Peyer's patch (tissue), 4 donors: Measurements from ENCODE around the gene FAM241A. TPM values are rescaled to one million over a fixed set of nuclear protein-coding genes. Genes with fewer than 3 reads are reported as not detected.

Experiments used
- DNase-seq, 3 donors: peaks; one replicate each; pipeline ENCODE4 v3.0.0-alpha.2; 2017 to 2019
- H3K27ac ChIP-seq, 4 donors: fragments of 200-600 bp; sonication (generic); one replicate each; pipeline ENCODE4 v1.5.1; 2016 to 2019
- H3K27me3 ChIP-seq, 2 donors: fragments of 200-600 bp; sonication (generic); one replicate each; pipeline ENCODE4 v1.5.1; 2019
- H3K36me3 ChIP-seq, 3 donors: fragments of 200-600 bp; sonication (generic); one replicate each; pipeline ENCODE4 v1.5.1; 2016 to 2019
- H3K4me1 ChIP-seq, 4 donors: fragments of 200-600 bp; sonication (generic); one replicate each; pipeline ENCODE4 v1.5.1; 2016 to 2019
- H3K4me3 ChIP-seq, 4 donors: fragments of 200-600 bp; sonication (generic); 1 replicate in 3 of 4; 2 replicates in 1 of 4; pipeline ENCODE4 v1.5.1; 2016 to 2019; ENCODE audit warnings: mild to moderate bottlenecking in 1 of 4
- H3K9me3 ChIP-seq, 4 donors: fragments of 200-600 bp; sonication (generic); one replicate each; pipeline ENCODE4 v1.5.1; 2016 to 2019; ENCODE audit warnings: mild to moderate bottlenecking in 1 of 4
- POLR2A ChIP-seq, 2 donors: fragments of 450-650 bp; IDR thresholded peaks; one replicate each; pipeline ENCODE4 v1.5.1; 2017; ENCODE audit warnings: antibody characterized with exemption in 2 of 2, mild to moderate bottlenecking in 2 of 2, moderate library complexity in 2 of 2
- total RNA-seq, 4 donors: library from RNA; depleted of rRNA; stranded (reverse); fragments of >200 nt; gene quantifications; one replicate each; pipeline ENCODE4 v1.1.0, GENCODE V29; 2016
- TF ChIP-seq, protein P1 (sequence below), 6 experiments: fragments of 450-650 bp in 4 of 6; fragments of 200-600 bp in 2 of 6; sonication (generic) in 1 of 6; IDR thresholded peaks; one replicate each; pipeline ENCODE4 v1.5.1; 2017 to 2019; ENCODE audit warnings: antibody characterized with exemption in 6 of 6, mild to moderate bottlenecking in 3 of 6, moderate library complexity in 1 of 6

FAM241A gene
- total RNA-seq: 1 to 10 TPM in 2 of 4 donors, under 1 TPM in 2; 0.47 to 2.5 (median 1.2) TPM

DNA sequence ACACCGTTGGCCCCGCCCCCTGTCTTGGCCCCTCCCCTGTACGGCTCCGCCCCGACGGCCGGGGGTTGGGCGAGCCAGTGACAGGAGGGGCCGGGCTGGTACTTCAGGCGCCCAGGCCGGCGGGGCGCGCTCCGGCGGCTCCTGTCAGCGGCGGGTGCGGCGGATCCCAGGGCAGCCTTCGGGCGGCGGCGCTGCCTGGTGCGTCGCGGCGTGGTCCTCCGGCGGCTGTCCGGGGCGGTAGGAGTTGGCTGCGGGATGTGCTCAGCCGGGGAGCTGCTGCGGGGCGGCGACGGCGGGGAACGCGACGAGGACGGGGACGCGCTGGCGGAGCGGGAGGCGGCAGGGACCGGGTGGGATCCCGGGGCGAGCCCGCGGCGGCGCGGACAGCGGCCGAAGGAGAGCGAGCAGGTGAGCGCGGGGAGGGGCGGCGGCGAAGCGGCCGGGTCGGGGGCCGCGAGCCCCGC lies at the start of gene FAM241A:
Gene FAM241A, plus strand, starts transcription at position 129 of the 464 bp plus-strand sequence. Its CDS starts 127 bp downstream, at position 256.
- no peaks in the 10 kb centered on the region for H3K9me3 ChIP-seq
- H3K27ac ChIP-seq: peak within 1 kb of the TSS; percentile 78 to 91 (median 86)
- peak; percentile 89 to 93 (median 90) for DNase-seq
- H3K4me1 ChIP-seq: peaks cover 0 to 6% (median 2%) of the 10 kb centered on the region in 4 donors
- H3K36me3 ChIP-seq: no peaks in the 10 kb centered on the region
- H3K27me3 ChIP-seq: no peaks in the 10 kb centered on the region
- H3K4me3 ChIP-seq: peak within 1 kb of the TSS; percentile 83 to 97 (median 90)
- TF ChIP-seq, protein P1, sequence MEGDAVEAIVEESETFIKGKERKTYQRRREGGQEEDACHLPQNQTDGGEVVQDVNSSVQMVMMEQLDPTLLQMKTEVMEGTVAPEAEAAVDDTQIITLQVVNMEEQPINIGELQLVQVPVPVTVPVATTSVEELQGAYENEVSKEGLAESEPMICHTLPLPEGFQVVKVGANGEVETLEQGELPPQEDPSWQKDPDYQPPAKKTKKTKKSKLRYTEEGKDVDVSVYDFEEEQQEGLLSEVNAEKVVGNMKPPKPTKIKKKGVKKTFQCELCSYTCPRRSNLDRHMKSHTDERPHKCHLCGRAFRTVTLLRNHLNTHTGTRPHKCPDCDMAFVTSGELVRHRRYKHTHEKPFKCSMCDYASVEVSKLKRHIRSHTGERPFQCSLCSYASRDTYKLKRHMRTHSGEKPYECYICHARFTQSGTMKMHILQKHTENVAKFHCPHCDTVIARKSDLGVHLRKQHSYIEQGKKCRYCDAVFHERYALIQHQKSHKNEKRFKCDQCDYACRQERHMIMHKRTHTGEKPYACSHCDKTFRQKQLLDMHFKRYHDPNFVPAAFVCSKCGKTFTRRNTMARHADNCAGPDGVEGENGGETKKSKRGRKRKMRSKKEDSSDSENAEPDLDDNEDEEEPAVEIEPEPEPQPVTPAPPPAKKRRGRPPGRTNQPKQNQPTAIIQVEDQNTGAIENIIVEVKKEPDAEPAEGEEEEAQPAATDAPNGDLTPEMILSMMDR (IDR thresholded peaks at IDR 0.05): no peak
- peak; percentile 55 to 65 for TF ChIP-seq POLR2A (IDR thresholded peaks at IDR 0.05)

DNA sequence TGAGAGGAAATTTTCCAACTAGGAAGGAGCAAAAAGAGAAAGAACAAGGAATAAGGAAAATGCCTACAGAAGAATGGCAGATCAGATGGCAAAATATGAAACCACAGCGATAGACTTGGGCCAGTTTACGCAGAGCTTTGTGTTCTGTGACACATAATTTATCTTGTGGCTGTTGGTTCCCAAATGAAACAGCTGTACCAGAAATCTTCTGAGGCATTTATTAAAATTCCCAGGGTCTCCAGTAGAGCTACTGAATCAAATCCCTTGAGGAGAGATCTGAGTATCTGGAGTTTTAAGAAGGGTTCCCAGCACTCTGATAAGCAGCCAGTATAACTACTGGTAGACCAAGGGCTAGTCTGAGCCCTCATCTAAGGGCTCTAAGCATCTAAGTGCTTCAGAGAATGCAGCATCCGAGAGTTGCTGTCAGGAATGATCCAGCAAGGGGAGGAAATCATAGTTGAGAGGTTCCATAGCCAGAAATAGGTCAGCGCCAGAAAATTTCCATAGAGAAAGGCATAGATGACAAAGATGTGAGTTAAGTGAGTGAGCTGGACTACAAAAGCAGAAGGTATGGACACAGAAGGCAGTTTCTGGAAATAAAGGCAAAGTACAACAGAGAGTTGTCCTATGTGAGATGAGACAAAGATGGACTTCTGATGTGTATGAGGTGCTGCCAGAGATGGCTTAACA lies 46.3 kb upstream of the FAM241A start:
- H3K27ac ChIP-seq: no peak overlapping the region
- no peaks in the 10 kb centered on the region for H3K9me3 ChIP-seq
- no peak overlapping the region for H3K4me3 ChIP-seq
- H3K4me1 ChIP-seq: no peaks in the 10 kb centered on the region
- no peaks in the 10 kb centered on the region for H3K36me3 ChIP-seq
- DNase-seq: no peak
- H3K27me3 ChIP-seq: no peaks in the 10 kb centered on the region
- TF ChIP-seq POLR2A (IDR thresholded peaks at IDR 0.05): no peak
- TF ChIP-seq, protein P1 (IDR thresholded peaks at IDR 0.05): no peak

DNA sequence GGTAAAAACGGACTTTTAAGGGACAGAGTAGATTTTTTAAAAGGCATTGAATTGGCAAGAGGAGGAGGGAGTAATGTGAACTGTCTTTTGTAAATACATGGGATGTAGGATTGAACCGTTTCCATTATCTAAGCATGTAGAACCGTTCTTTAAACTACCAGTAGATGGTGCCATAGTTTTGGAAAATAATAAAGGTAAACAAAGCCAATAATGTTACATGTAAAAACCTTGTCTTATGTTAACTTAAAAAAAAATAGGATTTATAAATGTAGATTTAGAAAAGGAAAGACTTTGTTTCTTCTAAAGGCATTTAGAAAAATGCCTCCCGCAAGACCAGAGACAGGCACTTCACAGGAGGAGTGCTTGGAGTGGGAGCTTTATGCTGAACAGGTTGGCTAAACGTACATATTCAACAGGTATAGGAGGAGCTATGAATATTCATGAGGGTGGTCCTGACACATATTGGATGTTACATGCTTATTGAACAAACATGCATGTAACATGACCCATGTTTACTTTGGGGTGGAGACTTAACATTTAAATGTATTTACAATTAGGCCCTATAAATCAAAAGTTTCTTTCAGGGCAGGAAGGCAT lies 45.5 kb upstream of the FAM241A start:
- Histone ChIP-seq H3K4me1 (no peaks in the 10 kb centered on the region), H3K27me3 (no peaks in the 10 kb centered on the region), H3K4me3 (no peak overlapping the region), H3K9me3 (no peaks in the 10 kb centered on the region), H3K27ac (no peak overlapping the region), H3K36me3 (no peaks in the 10 kb centered on the region)
- DNase-seq: no peak
- no peak for TF ChIP-seq POLR2A (IDR thresholded peaks at IDR 0.05)
- TF ChIP-seq, protein P1 (IDR thresholded peaks at IDR 0.05): peak in 5 of 6 experiments; percentile 45 to 81 (median 74)

DNA sequence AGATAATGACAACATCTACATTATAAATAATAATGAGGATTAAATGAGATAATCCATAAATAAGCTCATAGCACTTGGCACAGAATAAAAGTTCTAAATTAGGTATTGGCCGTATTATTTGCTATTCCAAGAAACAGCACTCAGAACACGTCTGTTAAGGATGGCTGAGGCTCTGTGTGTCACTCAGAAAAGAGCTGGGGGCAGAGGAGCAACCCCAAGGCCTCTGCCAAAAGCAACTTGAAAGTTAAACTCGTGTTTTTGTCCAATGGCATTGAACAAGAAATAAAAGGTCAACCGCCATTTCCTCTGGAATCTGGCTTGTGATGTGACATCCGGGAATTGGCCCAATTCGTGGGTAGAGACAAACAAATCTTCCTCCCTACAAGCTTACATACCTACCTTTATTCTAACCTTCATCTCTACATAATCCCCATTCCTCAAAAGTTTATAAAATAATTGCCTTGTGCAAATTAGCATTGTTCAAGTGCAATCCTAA lies 42.3 kb upstream of the FAM241A start:
- H3K36me3 ChIP-seq: no peaks in the 10 kb centered on the region
- H3K4me1 ChIP-seq: no peaks in the 10 kb centered on the region
- no peak overlapping the region for H3K4me3 ChIP-seq
- H3K27me3 ChIP-seq: no peaks in the 10 kb centered on the region
- H3K27ac ChIP-seq: no peak overlapping the region
- no peak for DNase-seq
- TF ChIP-seq, protein P1 (IDR thresholded peaks at IDR 0.05): no peak
- no peak for TF ChIP-seq POLR2A (IDR thresholded peaks at IDR 0.05)
- no peaks in the 10 kb centered on the region for H3K9me3 ChIP-seq

DNA sequence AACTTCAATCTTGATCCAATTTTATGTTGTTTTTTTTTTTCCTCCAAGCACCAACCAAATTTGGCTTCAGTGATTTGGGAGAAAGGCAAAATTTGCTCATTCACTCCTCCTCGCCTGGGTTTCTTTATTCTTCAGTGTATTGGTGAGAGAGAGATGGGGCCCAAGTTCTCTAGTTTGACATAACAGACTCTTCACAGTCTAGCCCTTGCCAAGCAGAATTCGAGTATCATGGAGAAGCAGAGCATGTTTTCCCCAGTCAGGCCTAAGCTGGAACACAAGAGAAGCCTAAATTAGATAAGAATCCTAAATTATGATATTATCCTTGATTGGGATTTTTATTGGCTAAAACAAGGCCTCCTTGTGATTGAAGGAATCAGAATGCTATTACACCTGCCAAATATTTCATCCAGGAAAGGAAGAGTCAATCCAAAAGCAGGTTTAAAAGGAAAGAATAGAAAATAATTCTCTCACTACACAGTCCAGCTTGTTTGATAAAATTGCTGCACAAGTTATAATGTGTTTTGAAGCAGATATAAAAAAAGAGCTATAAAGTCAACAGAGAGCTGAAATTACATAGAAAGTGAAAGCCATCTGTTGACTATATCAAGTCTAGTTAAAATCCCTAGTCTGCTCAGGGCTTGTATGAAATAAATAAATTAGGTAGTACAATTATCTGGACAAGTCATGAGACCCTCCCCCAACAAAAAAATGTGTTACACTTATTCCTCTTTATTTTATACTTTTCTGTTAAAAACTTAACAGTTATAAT lies 39.9 kb upstream of the FAM241A start:
- Histone ChIP-seq H3K4me3 (no peak overlapping the region), H3K9me3 (no peaks in the 10 kb centered on the region), H3K4me1 (no peaks in the 10 kb centered on the region), H3K27ac (no peak overlapping the region), H3K27me3 (no peaks in the 10 kb centered on the region), H3K36me3 (no peaks in the 10 kb centered on the region)
- no peak for TF ChIP-seq POLR2A (IDR thresholded peaks at IDR 0.05)
- TF ChIP-seq, protein P1 (IDR thresholded peaks at IDR 0.05): no peak
- no peak for DNase-seq
